Measurements from ENCODE around the gene CHMP1B. TPM values are rescaled to one million over a fixed set of nuclear protein-coding genes. Genes with fewer than 3 reads are reported as not detected.
"Not testable (repeated sequence)": the region's sequence is repeated elsewhere in the genome, so short reads cannot be mapped to it uniquely, and the experiment has no call there.

Gene CHMP1B
- polyA plus RNA-seq, 1 donor: 43.1 TPM

- no peak for DNase-seq
Measured at GRCh38 chr18:11866329-11866728, 15.1 kb downstream of the CHMP1B start.

- DNase-seq: no peak
Measured at GRCh38 chr18:11866764-11867163, 15.6 kb downstream of the CHMP1B start.

- DNase-seq: no peak
Measured at GRCh38 chr18:11868230-11868629, 17.0 kb downstream of the CHMP1B start.

GRCh38 chr18:11871501-11871900 lies 20.3 kb downstream of the CHMP1B start:
- DNase-seq: no peak

- DNase-seq: no peak
Measured at GRCh38 chr18:11872479-11873136, 21.4 kb downstream of the CHMP1B start.

GRCh38 chr18:11873670-11874340 lies 22.6 kb downstream of the CHMP1B start:
- no peak for DNase-seq

- DNase-seq: no peak
Measured at GRCh38 chr18:11874676-11875075, 23.5 kb downstream of the CHMP1B start.

- no peak for DNase-seq
Measured at GRCh38 chr18:11877497-11878135, 26.4 kb downstream of the CHMP1B start.

- DNase-seq: no peak
Measured at GRCh38 chr18:11880586-11881304, 29.5 kb downstream of the CHMP1B start.

- DNase-seq: no peak
Measured at GRCh38 chr18:11882636-11883035, 31.4 kb downstream of the CHMP1B start.

- DNase-seq: no peak
Measured at GRCh38 chr18:11883153-11883552, 31.9 kb downstream of the CHMP1B start.

GRCh38 chr18:11884396-11885030 lies 33.3 kb downstream of the CHMP1B start:
- no peak for DNase-seq

- DNase-seq: no peak
Measured at GRCh38 chr18:11885278-11885947, 34.2 kb downstream of the CHMP1B start.

- no peak for DNase-seq
Measured at GRCh38 chr18:11886577-11887110, 35.4 kb downstream of the CHMP1B start.

GRCh38 chr18:11887328-11888128 lies 36.3 kb downstream of the CHMP1B start:
- no peak for DNase-seq

GRCh38 chr18:11888726-11889125 lies 37.5 kb downstream of the CHMP1B start:
- DNase-seq: no peak

GRCh38 chr18:11889284-11889683 lies 38.1 kb downstream of the CHMP1B start:
- no peak for DNase-seq

GRCh38 chr18:11891737-11892136 lies 40.5 kb downstream of the CHMP1B start:
- DNase-seq: no peak

GRCh38 chr18:11892438-11892837 lies 41.2 kb downstream of the CHMP1B start:
- DNase-seq: not testable (repeated sequence)

GRCh38 chr18:11897781-11898180 lies 46.6 kb downstream of the CHMP1B start:
- no peak for DNase-seq

- no peak for DNase-seq
Measured at GRCh38 chr18:11899063-11899462, 47.9 kb downstream of the CHMP1B start.
